GM23338 (cell line): Measurements from ENCODE around the gene IKBKE. TPM values are rescaled to one million over a fixed set of nuclear protein-coding genes. Genes with fewer than 3 reads are reported as not detected.

ENCODE experiments used
- ATAC-seq: fragments of 200-7000 bp; cut with Tn5 transposase; 3 replicates; pipeline ENCODE4 v1.9.1; 2020
- DNase-seq: peaks from one replicate; pipeline ENCODE4 v3.0.0-alpha.2; 2015; ENCODE audit warnings: low spot score
- H2AFZ ChIP-seq: fragments of 200-600 bp; sonication (generic); 2 replicates; pipeline ENCODE4 v1.8.0; 2016; ENCODE audit warnings: antibody characterized with exemption, mild to moderate bottlenecking, moderate library complexity
- H3F3A ChIP-seq: fragments of 200-600 bp; sonication (generic); replicated peaks from 2 replicates; pipeline ENCODE4 v1.8.0; 2017; ENCODE audit warnings: antibody characterized with exemption, mixed run types, low read depth
- H3K27ac ChIP-seq: fragments of 200-600 bp; sonication (generic); 2 replicates; pipeline ENCODE4 v1.6.1; 2016; ENCODE audit warnings: low read depth
- H3K27me3 ChIP-seq: fragments of 200-600 bp; sonication (generic); 2 replicates; pipeline ENCODE4 v1.8.0; 2016; ENCODE audit warnings: mild to moderate bottlenecking, mixed run types, moderate library complexity; ENCODE audit not compliant: insufficient read depth
- H3K36me3 ChIP-seq: fragments of 200-600 bp; sonication (generic); 2 replicates; pipeline ENCODE4 v1.8.0; 2016; ENCODE audit warnings: mild to moderate bottlenecking; ENCODE audit not compliant: insufficient read depth
- H3K4me1 ChIP-seq: fragments of 200-600 bp; sonication (generic); 2 replicates; pipeline ENCODE4 v1.8.0; 2016; ENCODE audit warnings: mild to moderate bottlenecking, moderate library complexity; ENCODE audit not compliant: insufficient read depth
- H3K4me2 ChIP-seq: fragments of 200-600 bp; sonication (generic); 2 replicates; pipeline ENCODE4 v1.7.1; 2017; ENCODE audit warnings: mixed run types
- H3K4me3 ChIP-seq: fragments of 200-600 bp; sonication (generic); 2 replicates; pipeline ENCODE4 v1.6.1; 2016; ENCODE audit warnings: mixed run types
- H3K79me2 ChIP-seq: fragments of 200-600 bp; sonication (generic); replicated peaks from 2 replicates; pipeline ENCODE4 v1.8.0; 2017; ENCODE audit warnings: mild to moderate bottlenecking; ENCODE audit not compliant: insufficient read depth
- H3K9me2 ChIP-seq: fragments of 200-600 bp; sonication (generic); 2 replicates; pipeline ENCODE4 v1.8.0; 2017; ENCODE audit not compliant: insufficient read depth
- H4K20me1 ChIP-seq: fragments of 200-600 bp; sonication (generic); replicated peaks from 2 replicates; pipeline ENCODE4 v1.8.0; 2017; ENCODE audit warnings: mild to moderate bottlenecking; ENCODE audit not compliant: insufficient read depth
- H3K27ac Mint-ChIP-seq: 2 replicates; pipeline ENCODE4 v1.8.0; 2020; ENCODE audit warnings: inconsistent platforms, mild to moderate bottlenecking, moderate library complexity, mixed read lengths
- H3K27me3 Mint-ChIP-seq: 3 replicates; pipeline ENCODE4 v1.8.0; 2022; ENCODE audit warnings: low read depth, mild to moderate bottlenecking, moderate library complexity, mixed read lengths, inconsistent platforms; ENCODE audit not compliant: insufficient read depth, poor library complexity
- H3K36me3 Mint-ChIP-seq: 3 replicates; pipeline ENCODE4 v1.8.0; 2021; ENCODE audit warnings: low read depth, mild to moderate bottlenecking, inconsistent platforms, moderate library complexity, mixed read lengths
- H3K4me1 Mint-ChIP-seq: 3 replicates; pipeline ENCODE4 v1.8.0; 2020; ENCODE audit warnings: mild to moderate bottlenecking, inconsistent platforms, mixed read lengths
- H3K4me3 Mint-ChIP-seq: 3 replicates; pipeline ENCODE4 v1.8.0; 2021; ENCODE audit warnings: moderate library complexity, mild to moderate bottlenecking, inconsistent platforms, mixed read lengths
- H3K9me3 Mint-ChIP-seq: 3 replicates; pipeline ENCODE4 v1.8.0; 2020; ENCODE audit warnings: moderate library complexity, mild to moderate bottlenecking, inconsistent platforms, mixed read lengths
- CREB1 ChIP-seq: fragments of 250-450 bp; sonication (Bioruptor Pico); IDR thresholded peaks from 2 replicates; pipeline ENCODE4 v1.5.0; 2020; ENCODE audit warnings: low read depth, mild to moderate bottlenecking, moderate library complexity
- EZH2 ChIP-seq: fragments of 200-600 bp; sonication (generic); IDR thresholded peaks from one replicate; pipeline ENCODE4 v1.8.0; 2017; ENCODE audit warnings: antibody characterized with exemption, mild to moderate bottlenecking, low read depth; ENCODE audit not compliant: unreplicated experiment
- EZH2phosphoT487 ChIP-seq: fragments of 200-600 bp; sonication (generic); IDR thresholded peaks from one replicate; pipeline ENCODE4 v1.8.1; 2018; ENCODE audit warnings: antibody characterized with exemption; ENCODE audit not compliant: unreplicated experiment
- JUNB ChIP-seq: IDR thresholded peaks from one replicate; pipeline ENCODE4 v1.6.1; 2016; ENCODE audit warnings: antibody characterized with exemption; ENCODE audit not compliant: unreplicated experiment
- NANOG ChIP-seq: IDR thresholded peaks from 2 replicates; pipeline ENCODE4 v1.6.1; 2016; ENCODE audit warnings: antibody characterized with exemption, borderline replicate concordance
- POLR2AphosphoS5 ChIP-seq: IDR thresholded peaks from 2 replicates; pipeline ENCODE4 v1.6.1; 2016; ENCODE audit warnings: antibody characterized with exemption, low read depth
- REST ChIP-seq: IDR thresholded peaks from one replicate; pipeline ENCODE4 v1.6.1; 2018; ENCODE audit warnings: antibody characterized with exemption; ENCODE audit not compliant: unreplicated experiment
- STAT1 ChIP-seq: IDR thresholded peaks from one replicate; pipeline ENCODE4 v1.6.1; 2016; ENCODE audit warnings: antibody characterized with exemption; ENCODE audit not compliant: unreplicated experiment
- ZNF114 ChIP-seq: fragments of 250-450 bp; sonication (Bioruptor Pico); IDR thresholded peaks from 2 replicates; pipeline ENCODE4 v1.5.0; 2020; ENCODE audit warnings: mild to moderate bottlenecking, moderate library complexity
- ZNF331 ChIP-seq: fragments of 250-450 bp; sonication (Bioruptor Pico); IDR thresholded peaks from 2 replicates; pipeline ENCODE4 v1.5.0; 2020; ENCODE audit warnings: low read depth, mild to moderate bottlenecking, moderate library complexity
- polyA plus RNA-seq: library from polyadenylated mRNA; unstranded; fragments of >200 nt; fragmentation: Nextera tagmentation; extraction: Ambion mirVana; gene quantifications from 2 replicates; pipeline ENCODE4 v1.2.1, GENCODE V29; 2016
- total RNA-seq: library from RNA; depleted of rRNA; stranded (reverse); fragments of >200 nt; shearing (Covaris generic); gene quantifications from 2 replicates; pipeline ENCODE4 v1.2.3, GENCODE V29; 2014

The IKBKE gene
- total and polyA plus RNA-seq, 2 experiments from 2014 or later, result 4.8 to 11.1 TPM

DNA sequence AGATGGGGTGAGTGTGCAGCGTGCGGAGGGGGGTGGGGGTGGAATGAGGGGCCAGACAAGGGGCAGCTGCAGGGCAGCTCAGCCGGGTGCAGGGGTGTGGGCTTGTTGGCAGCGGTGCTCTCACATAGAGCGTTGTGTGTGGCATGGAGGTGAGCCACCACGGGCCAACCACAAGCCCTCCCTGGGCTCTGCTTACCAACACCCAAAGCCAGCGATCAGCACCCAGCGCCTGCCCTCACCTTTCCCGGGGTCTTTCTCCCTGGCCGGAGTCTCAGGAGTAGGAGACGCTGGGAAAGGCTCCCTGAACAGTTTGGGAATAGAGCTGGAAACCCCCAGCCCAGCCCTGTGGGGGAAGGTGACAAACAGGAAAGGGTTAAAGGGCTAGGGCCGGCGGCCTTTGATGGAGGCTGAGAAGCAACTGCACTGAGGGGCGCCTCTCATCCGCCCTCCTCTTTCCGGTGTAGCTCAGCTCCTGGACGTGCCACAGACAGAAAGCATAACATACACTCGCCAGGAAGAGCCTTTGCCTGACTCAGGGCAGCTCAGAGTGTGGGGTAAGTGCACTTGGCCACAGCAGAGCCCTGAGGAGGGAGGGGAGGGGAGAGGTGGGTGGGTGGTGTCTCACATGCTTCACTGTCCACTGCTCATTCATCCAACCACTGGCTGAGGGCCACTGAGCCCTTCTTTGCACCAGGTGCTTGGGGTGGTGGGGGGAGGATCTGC is 577 bp downstream of the IKBKE start:
- peak overlapping the region; percentile 78; the same call in 1 of the 2 replicates for H3K27ac Mint-ChIP-seq
- peaks cover 62% of the 10 kb centered on the region for H3K4me1 Mint-ChIP-seq
- H3K4me2 ChIP-seq, result peak overlapping the region; percentile 92

GRCh38 chr1:206471415-206471801 is 1.1 kb downstream of the IKBKE start:
- Histone ChIP-seq H3K9me2 (no peaks in the 10 kb centered on the region), H3K36me3 (no peaks in the 10 kb centered on the region), H3K27me3 (no peaks in the 10 kb centered on the region), H3F3A (no peaks in the 10 kb centered on the region), H4K20me1 (no peaks in the 10 kb centered on the region), H3K79me2 (no peaks in the 10 kb centered on the region), H2AFZ (peak overlapping the region; percentile 100; the same call in 1 of the 2 replicates), H3K4me2 (peak overlapping the region; percentile 92), H3K4me1 (peaks cover 40% of the 10 kb centered on the region), H3K4me3 (peak overlapping the region; percentile 71), H3K27ac (no peak overlapping the region)
- DNase-seq (no peak), ATAC-seq (peak; percentile 12)
- no peaks in the 10 kb centered on the region; the same call in 2 of the 3 replicates for H3K9me3 Mint-ChIP-seq
- H3K4me3 Mint-ChIP-seq, result peak overlapping the region; percentile 77
- peak overlapping the region; percentile 77; the same call in 1 of the 2 replicates for H3K27ac Mint-ChIP-seq
- peaks cover 59% of the 10 kb centered on the region for H3K4me1 Mint-ChIP-seq
- H3K36me3 Mint-ChIP-seq, result peaks cover 23% of the 10 kb centered on the region
- H3K27me3 Mint-ChIP-seq, result peaks cover 21% of the 10 kb centered on the region
- no peak for TF ChIP-seq ZNF331 (CRISPR knock-in tag)
- TF ChIP-seq JUNB, result no peak
- TF ChIP-seq EZH2phosphoT487, result no peak
- no peak for TF ChIP-seq STAT1
- TF ChIP-seq ZNF114, result no peak
- no peak for TF ChIP-seq POLR2AphosphoS5
- no peak for TF ChIP-seq EZH2
- no peak for TF ChIP-seq NANOG

More for the DNA sequence above, 577 bp downstream of the IKBKE start:
- Histone ChIP-seq H4K20me1 (no peaks in the 10 kb centered on the region), H3K79me2 (no peaks in the 10 kb centered on the region), H3K36me3 (no peaks in the 10 kb centered on the region), H3K4me1 (peaks cover 40% of the 10 kb centered on the region), H2AFZ (peak overlapping the region; percentile 100), H3K9me2 (no peaks in the 10 kb centered on the region), H3F3A (no peaks in the 10 kb centered on the region), H3K27me3 (no peaks in the 10 kb centered on the region), H3K27ac (0 out of 2 replicates have a peak overlapping the region, but pooled peaks have one; percentile 47), H3K4me3 (peak overlapping the region; percentile 71)
- ATAC-seq, result peak; percentile 36
- DNase-seq, result peak; percentile 73
- TF ChIP-seq ZNF114 (no peak), REST (no peak), EZH2 (no peak), ZNF331 (CRISPR knock-in tag) (no peak), CREB1 (CRISPR knock-in tag) (no peak)
- Mint-ChIP-seq H3K27me3 (peaks cover 21% of the 10 kb centered on the region), H3K4me3 (peak overlapping the region; percentile 77), H3K36me3 (peaks cover 18% of the 10 kb centered on the region), H3K9me3 (no peaks in the 10 kb centered on the region; the same call in 2 of the 3 replicates)
